HepG2 (cell line): ENCODE data around the gene CAPZB. TPM values are rescaled to one million over a fixed set of nuclear protein-coding genes. Genes with fewer than 3 reads are reported as not detected.

Experiments used
- ARID4A ChIP-seq: sonication (generic); formaldehyde crosslinking; IDR thresholded peaks from 2 replicates; pipeline ENCODE4 v1.5.0; 2020; ENCODE audit warnings: mild to moderate bottlenecking, missing genetic modification reagents, borderline replicate concordance
- ATF4 ChIP-seq, 2 experiments: fragments of 450-650 bp in 1 of 2; sonication (generic) in 1 of 2; formaldehyde crosslinking; IDR thresholded peaks; 2 replicates each; pipeline versions ENCODE4 v1.5.0 to v1.8.0; 2020 to 2022; ENCODE audit warnings: mild to moderate bottlenecking in 1 of 2, missing genetic modification reagents in 1 of 2
- GTF2F1 ChIP-seq: fragments of 150-350 bp; IDR thresholded peaks from 2 replicates; pipeline ENCODE4 v1.6.1; 2014; ENCODE audit warnings: low read length
- HNRNPH1 ChIP-seq: fragments of 200-400 bp; formaldehyde crosslinking; optimal IDR thresholded peaks from 2 replicates; pipeline ENCODE3; 2017; ENCODE audit warnings: mild to moderate bottlenecking, low read depth, low read length
- HNRNPUL1 ChIP-seq: fragments of 200-400 bp; formaldehyde crosslinking; IDR thresholded peaks from 2 replicates; pipeline ENCODE4 v1.6.1; 2017; ENCODE audit warnings: low read depth, mild to moderate bottlenecking, low read length, moderate library complexity
- JDP2 ChIP-seq: sonication (generic); formaldehyde crosslinking; IDR thresholded peaks from 2 replicates; pipeline ENCODE4 v1.8.1; 2022; ENCODE audit warnings: missing genetic modification reagents, borderline replicate concordance
- MTF1 ChIP-seq: sonication (generic); formaldehyde crosslinking; IDR thresholded peaks from 2 replicates; pipeline ENCODE4 v1.5.0; 2020; ENCODE audit warnings: missing genetic modification reagents
- NFYC ChIP-seq: IDR thresholded peaks from 2 replicates; pipeline ENCODE4 v1.6.1; 2016; ENCODE audit warnings: missing genetic modification reagents, missing compliant biosample characterization
- PAF1 ChIP-seq: IDR thresholded peaks from 2 replicates; pipeline ENCODE4 v1.6.1; 2016; ENCODE audit warnings: missing genetic modification reagents, missing compliant biosample characterization
- PLRG1 ChIP-seq: fragments of 450-650 bp; conservative IDR thresholded peaks from 2 replicates; pipeline ENCODE4 v1.6.1; 2016
- RFXAP ChIP-seq: sonication (generic); formaldehyde crosslinking; IDR thresholded peaks from 2 replicates; pipeline ENCODE4 v1.4.0; 2020; ENCODE audit warnings: missing genetic modification reagents, borderline replicate concordance
- SP5 ChIP-seq: IDR thresholded peaks from 2 replicates; pipeline ENCODE4 v1.6.1; 2016; ENCODE audit warnings: low read depth, borderline replicate concordance
- ZBTB10 ChIP-seq: sonication (generic); formaldehyde crosslinking; IDR thresholded peaks from 2 replicates; pipeline ENCODE4 v1.4.0; 2020; ENCODE audit warnings: missing genetic modification reagents, borderline replicate concordance
- ZBTB20 ChIP-seq: sonication (generic); formaldehyde crosslinking; IDR thresholded peaks from 2 replicates; pipeline ENCODE4 v1.8.1; 2023; ENCODE audit warnings: missing genetic modification reagents, low read depth, mild to moderate bottlenecking, borderline replicate concordance
- ZNF337 ChIP-seq: sonication (generic); formaldehyde crosslinking; IDR thresholded peaks from 2 replicates; pipeline ENCODE4 v1.5.1; 2020; ENCODE audit warnings: missing genetic modification reagents, low read depth, mild to moderate bottlenecking, borderline replicate concordance
- ZNF33B ChIP-seq: sonication (generic); formaldehyde crosslinking; IDR thresholded peaks from 2 replicates; pipeline ENCODE4 v1.5.1; 2020; ENCODE audit warnings: mild to moderate bottlenecking, missing genetic modification reagents
- ZNF670 ChIP-seq: sonication (generic); formaldehyde crosslinking; IDR thresholded peaks from 2 replicates; pipeline ENCODE4 v1.8.0; 2022; ENCODE audit warnings: mild to moderate bottlenecking, missing genetic modification reagents, borderline replicate concordance
- ZNF709 ChIP-seq: sonication (generic); formaldehyde crosslinking; IDR thresholded peaks from 2 replicates; pipeline ENCODE4 v1.5.0; 2020; ENCODE audit warnings: mild to moderate bottlenecking, missing genetic modification reagents
- polyA plus RNA-seq, 8 experiments: library from polyadenylated mRNA; depleted of rRNA in 3 of 8; stranded (reverse) in 7 of 8; unstranded in 1 of 8; fragments of >200 nt; fragmentation: Illumina TruSeq in 4 of 8; extraction: Trizol in 4 of 8; gene quantifications; 2 replicates each; pipeline versions ENCODE4 v1.2.1 to v1.2.3, GENCODE V29; 2011 to 2016; ENCODE audit warnings: low read depth in 4 of 8, missing spikeins in 1 of 8, mixed read lengths in 1 of 8; ENCODE audit not compliant: insufficient read depth in 1 of 8
- total RNA-seq, 5 experiments: library from RNA; depleted of rRNA; stranded (reverse); fragments of >200 nt; fragmentation: Illumina TruSeq; extraction: Trizol; gene quantifications; 2 replicates each; pipeline ENCODE4 v1.2.3, GENCODE V29; 2016; ENCODE audit warnings: low read depth in 1 of 5
- TF ChIP-seq, protein P1 (sequence below): sonication (generic); formaldehyde crosslinking; IDR thresholded peaks from 2 replicates; pipeline ENCODE4 v1.8.0; 2022; ENCODE audit warnings: mild to moderate bottlenecking, missing genetic modification reagents, borderline replicate concordance

Gene CAPZB
- total and polyA plus RNA-seq, 2 of the 13 experiments (the other 11 are each of a cell fraction or from before 2014, with no cell fraction given) = 58.9 to 76.9 TPM

GRCh38 chr1:19485362-19486187 lies at the start of gene CAPZB (continued):
- TF ChIP-seq ARID4A (CRISPR knock-in tag) (peak; percentile 89), JDP2 (CRISPR knock-in tag) (no peak), HNRNPUL1 (no peak), ZBTB20 (CRISPR knock-in tag) (no peak), NFYC (CRISPR knock-in tag) (no peak), PAF1 (no peak), RFXAP (CRISPR knock-in tag) (0 out of 2 replicates have a peak, but pooled peaks have one; percentile 71), PLRG1 (no peak), SP5 (CRISPR knock-in tag) (no peak), MTF1 (CRISPR knock-in tag) (no peak), ZNF337 (CRISPR knock-in tag) (no peak), ZNF33B (CRISPR knock-in tag) (no peak), ZBTB10 (CRISPR knock-in tag) (no peak), ZNF670 (CRISPR knock-in tag) (no peak), ZNF709 (0 out of 2 replicates have a peak, but pooled peaks have one; percentile 61), HNRNPH1 (no peak), ATF4 (CRISPR knock-in tag; IDR thresholded peaks at IDR 0.05) (0 out of 4 replicates have a peak, but pooled peaks of 1 of the 2 experiments have one; percentile 17), GTF2F1 (no peak)
- TF ChIP-seq, protein P1, sequence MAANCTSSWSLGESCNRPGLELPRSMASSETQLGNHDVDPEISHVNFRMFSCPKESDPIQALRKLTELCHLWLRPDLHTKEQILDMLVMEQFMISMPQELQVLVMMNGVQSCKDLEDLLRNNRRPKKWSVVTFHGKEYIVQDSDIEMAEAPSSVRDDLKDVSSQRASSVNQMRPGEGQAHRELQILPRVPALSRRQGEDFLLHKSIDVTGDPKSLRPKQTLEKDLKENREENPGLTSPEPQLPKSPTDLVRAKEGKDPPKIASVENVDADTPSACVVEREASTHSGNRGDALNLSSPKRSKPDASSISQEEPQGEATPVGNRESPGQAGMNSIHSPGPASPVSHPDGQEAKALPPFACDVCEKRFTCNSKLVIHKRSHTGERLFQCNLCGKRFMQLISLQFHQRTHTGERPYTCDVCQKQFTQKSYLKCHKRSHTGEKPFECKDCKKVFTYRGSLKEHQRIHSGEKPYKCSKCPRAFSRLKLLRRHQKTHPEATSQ = no peak
